AG04449 (cell line): ENCODE measurements around the gene EPAS1.

Source experiments
- CTCF ChIA-PET: fragments of 350-600 bp; formaldehyde crosslinking; extraction: SDS; loops from one replicate; lab custom pipeline; 2021; ENCODE audit warnings: antibody characterized with exemption; lab: Yijun Ruan, JAX
- POLR2A ChIA-PET: fragments of 400-600, 350-600 bp; formaldehyde crosslinking; extraction: SDS; loops from one replicate; lab custom pipeline; 2020; ENCODE audit warnings: antibody characterized with exemption, inconsistent platforms; lab: Yijun Ruan, JAX
- DNase-seq: peaks from one replicate; pipeline ENCODE4 v3.0.0-alpha.2; 2010; ENCODE audit warnings: low read depth, low spot score
- H3K4me3 ChIP-seq: 2 replicates; pipeline ENCODE4 v1.5.1; 2011; ENCODE audit warnings: low read depth, mild to moderate bottlenecking, control low read depth, low read length
- TF ChIP-seq, protein P1 (sequence below): IDR thresholded peaks from one replicate; pipeline ENCODE4 v1.5.1; 2011; ENCODE audit warnings: mild to moderate bottlenecking, moderate library complexity, low read length, control low read depth, inconsistent platforms; ENCODE audit not compliant: insufficient read depth; ENCODE audit errors: missing control alignments

EPAS1 gene

DNA sequence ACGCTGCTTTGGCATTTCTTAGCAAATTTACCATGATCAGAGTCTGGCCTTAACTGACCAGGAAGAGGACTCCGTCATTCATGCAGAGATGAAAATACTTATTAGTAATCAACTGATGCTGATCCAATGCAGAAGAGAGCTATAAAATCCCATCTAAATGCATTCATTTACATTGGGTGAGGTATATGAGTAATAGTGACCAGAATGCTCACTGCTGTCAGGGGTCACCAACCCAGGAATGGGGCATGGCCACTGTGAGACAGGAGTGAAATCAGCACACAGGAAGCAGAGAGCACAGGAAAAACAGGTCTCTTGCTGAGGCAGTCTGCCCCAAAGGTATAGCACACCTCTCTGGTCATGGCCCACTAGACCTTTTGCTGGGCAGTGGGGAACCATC lies 114.0 kb downstream of the EPAS1 start:
- no peak for DNase-seq
- no peak overlapping the region for H3K4me3 ChIP-seq
- ChIA-PET CTCF (interaction anchor here (0.6 to 0.7 kb wide), 2 partner anchors 48 to 51 kb away, joined by 3 to 4 read pairs; no protein-coding TSS in a partner anchor), POLR2A (no interaction called here)
- TF ChIP-seq, protein P1, sequence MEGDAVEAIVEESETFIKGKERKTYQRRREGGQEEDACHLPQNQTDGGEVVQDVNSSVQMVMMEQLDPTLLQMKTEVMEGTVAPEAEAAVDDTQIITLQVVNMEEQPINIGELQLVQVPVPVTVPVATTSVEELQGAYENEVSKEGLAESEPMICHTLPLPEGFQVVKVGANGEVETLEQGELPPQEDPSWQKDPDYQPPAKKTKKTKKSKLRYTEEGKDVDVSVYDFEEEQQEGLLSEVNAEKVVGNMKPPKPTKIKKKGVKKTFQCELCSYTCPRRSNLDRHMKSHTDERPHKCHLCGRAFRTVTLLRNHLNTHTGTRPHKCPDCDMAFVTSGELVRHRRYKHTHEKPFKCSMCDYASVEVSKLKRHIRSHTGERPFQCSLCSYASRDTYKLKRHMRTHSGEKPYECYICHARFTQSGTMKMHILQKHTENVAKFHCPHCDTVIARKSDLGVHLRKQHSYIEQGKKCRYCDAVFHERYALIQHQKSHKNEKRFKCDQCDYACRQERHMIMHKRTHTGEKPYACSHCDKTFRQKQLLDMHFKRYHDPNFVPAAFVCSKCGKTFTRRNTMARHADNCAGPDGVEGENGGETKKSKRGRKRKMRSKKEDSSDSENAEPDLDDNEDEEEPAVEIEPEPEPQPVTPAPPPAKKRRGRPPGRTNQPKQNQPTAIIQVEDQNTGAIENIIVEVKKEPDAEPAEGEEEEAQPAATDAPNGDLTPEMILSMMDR, result no peak

DNA sequence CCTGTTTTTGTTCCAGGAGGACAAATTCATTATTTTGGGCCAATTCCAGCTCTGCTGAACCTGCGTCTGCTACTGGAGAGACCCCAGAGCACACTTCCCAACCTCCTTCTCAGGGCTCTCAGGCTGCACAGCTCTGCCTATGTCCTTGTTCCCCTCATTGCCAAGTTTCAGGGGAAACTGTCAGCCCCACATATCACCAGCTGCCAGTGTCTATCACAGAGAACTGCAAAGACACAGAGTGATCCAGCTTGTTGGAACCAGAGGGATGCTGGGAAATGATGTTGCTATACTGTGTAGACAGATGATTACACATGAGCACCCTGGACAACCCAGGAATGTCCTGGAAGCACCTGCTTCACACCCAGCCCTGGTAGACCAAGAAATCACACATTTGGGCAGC lies 114.8 kb downstream of the EPAS1 start:
- DNase-seq, result no peak
- H3K4me3 ChIP-seq, result no peak overlapping the region
- ChIA-PET CTCF (no interaction called here), POLR2A (interaction anchor here (1.0 kb wide), 1 partner anchor 115 kb away, joined by 3 read pairs; the partner anchor contains the start of gene EPAS1)
- TF ChIP-seq, protein P1, result no peak

DNA sequence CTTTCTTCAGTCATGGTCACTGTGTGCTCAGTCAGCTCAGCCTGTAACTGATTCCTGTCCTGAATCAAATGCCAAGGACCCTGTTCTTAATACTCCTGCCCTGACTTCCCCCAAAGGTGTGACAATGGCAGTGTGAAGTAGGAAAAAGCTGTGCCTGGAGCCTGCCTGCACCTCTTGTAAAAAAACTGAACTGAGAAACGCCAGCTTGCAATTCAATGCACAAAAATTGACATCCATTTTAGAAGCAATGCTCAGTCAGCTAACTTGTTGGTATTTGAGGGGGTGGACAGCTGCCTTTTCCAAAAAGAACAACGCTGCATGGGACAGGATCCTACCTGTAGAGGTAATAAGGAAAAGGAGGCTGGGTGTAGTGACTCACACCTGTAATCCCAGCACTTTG lies 115.9 kb downstream of the EPAS1 start:
- ChIA-PET POLR2A (interaction anchor here (1.0 kb wide), 1 partner anchor 116 kb away, joined by 3 read pairs; the partner anchor contains the start of gene EPAS1), CTCF (interaction anchor here (1.3 to 1.4 kb wide), 2 partner anchors 15 to 47 kb away, joined by 5 read pairs; no protein-coding TSS in a partner anchor)
- TF ChIP-seq, protein P1, result no peak
- H3K4me3 ChIP-seq, result no peak overlapping the region
- DNase-seq, result no peak

DNA sequence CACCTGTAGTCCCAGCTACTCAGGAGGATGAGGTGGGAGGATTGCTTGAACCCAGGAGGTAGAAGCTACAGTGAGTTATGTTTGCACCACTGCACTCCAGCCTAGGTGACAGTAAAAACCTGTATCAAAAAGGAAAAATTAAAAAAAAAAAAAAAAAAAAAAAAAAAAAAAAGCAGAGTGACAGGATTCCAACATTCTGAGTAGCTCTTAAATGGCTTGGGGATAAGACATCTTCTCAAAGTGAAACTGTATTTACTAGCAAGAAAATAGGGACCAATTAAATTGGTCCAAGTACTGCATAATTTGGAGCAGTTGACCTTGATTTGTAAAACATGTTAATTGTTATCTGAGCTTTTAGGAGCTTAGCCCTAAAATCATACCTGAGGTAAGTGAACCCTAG lies 116.4 kb downstream of the EPAS1 start:
- no peak overlapping the region for H3K4me3 ChIP-seq
- CTCF ChIA-PET, result interaction anchor here (1.3 to 1.4 kb wide), 2 partner anchors 14 to 48 kb away, joined by 5 read pairs; no protein-coding TSS in a partner anchor
- DNase-seq, result no peak
- TF ChIP-seq, protein P1, result no peak
- POLR2A ChIA-PET, result no interaction called here

DNA sequence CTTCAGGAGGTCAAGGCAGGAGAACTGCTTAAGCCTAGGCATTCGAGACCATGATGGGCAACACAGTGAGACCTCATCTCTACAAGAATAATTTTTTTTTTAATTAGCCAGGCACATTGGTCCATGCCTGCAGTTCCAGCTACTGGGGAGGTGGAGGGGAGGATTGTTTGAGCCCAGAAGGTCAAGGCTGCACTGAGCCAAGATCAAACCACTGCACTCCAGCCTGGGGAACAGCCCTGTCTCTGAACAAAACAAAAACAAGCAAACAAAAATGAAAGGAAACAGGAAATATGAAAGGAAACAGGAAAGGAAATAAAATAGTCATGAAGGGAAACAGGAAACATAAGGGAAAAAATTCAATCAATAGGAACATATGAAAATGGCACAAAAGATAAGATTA lies 117.5 kb downstream of the EPAS1 start:
- ChIA-PET CTCF (interaction anchor here (1.4 kb wide), 1 partner anchor 49 kb away, joined by 5 read pairs; no protein-coding TSS in a partner anchor), POLR2A (no interaction called here)
- H3K4me3 ChIP-seq, result no peak overlapping the region
- TF ChIP-seq, protein P1, result no peak
- no peak for DNase-seq

DNA sequence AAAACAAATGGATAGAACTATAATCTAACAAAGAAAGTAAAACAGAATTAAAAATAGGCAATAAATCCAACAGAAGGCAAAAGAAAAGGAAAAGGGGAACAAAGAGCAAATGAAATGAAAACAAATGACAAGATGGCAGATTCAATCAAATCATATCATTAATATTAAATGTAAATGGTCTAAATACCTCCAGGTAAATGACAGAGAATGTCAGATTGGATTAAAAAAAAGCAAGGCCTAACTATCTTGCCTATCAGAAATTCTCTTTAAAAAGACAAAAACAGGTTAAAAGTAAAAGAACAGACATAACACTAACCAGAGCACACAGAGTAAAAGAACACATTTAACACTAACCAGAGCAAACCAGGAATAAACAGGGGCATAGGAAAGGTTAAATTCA lies 119.1 kb downstream of the EPAS1 start:
- POLR2A ChIA-PET, result no interaction called here
- no peak overlapping the region for H3K4me3 ChIP-seq
- TF ChIP-seq, protein P1, result no peak
- CTCF ChIA-PET, result no interaction called here
- no peak for DNase-seq
